ENCODE results near the gene OR6C70.

Gene OR6C70

DNA sequence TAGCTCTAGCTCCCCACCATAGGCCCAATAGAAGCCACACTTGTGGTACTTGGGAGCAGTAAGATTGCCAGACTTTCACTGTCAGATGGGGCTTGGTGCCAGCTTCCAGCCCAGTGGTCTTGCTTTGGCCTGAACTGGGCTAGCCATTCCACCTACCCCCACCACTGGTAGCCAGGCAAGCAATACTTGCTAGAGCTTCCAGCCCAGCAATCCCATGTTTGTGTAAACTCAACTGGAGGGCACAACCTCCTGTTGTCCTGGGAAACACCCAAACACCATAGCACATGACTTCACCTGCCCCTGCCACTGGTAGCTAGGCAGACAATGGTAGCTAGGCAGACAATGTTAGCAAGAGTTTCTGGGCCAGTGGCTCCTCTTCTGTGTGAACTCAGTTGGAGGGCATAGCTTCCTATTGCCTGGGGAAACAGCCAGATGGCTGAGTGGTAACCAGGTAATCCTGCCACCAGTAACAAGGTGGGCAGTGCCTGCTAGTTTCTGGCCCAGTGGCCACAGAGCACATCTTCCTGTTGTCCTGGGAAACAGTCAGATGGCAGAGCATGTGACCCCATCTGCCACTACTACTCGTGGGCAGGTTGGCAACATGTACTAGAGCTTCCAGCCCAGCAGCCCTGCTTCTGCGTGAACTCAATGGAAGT is 49.5 kb downstream of the OR6C70 start:
- no peak for DNase-seq (ENCODE audit: low read depth, low spot score)
- ChIA-PET POLR2A (no interaction called here), CTCF (no interaction called here)
- TF ChIP-seq, protein P1, sequence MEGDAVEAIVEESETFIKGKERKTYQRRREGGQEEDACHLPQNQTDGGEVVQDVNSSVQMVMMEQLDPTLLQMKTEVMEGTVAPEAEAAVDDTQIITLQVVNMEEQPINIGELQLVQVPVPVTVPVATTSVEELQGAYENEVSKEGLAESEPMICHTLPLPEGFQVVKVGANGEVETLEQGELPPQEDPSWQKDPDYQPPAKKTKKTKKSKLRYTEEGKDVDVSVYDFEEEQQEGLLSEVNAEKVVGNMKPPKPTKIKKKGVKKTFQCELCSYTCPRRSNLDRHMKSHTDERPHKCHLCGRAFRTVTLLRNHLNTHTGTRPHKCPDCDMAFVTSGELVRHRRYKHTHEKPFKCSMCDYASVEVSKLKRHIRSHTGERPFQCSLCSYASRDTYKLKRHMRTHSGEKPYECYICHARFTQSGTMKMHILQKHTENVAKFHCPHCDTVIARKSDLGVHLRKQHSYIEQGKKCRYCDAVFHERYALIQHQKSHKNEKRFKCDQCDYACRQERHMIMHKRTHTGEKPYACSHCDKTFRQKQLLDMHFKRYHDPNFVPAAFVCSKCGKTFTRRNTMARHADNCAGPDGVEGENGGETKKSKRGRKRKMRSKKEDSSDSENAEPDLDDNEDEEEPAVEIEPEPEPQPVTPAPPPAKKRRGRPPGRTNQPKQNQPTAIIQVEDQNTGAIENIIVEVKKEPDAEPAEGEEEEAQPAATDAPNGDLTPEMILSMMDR (IDR thresholded peaks at IDR 0.05; ENCODE audit: insufficient read depth, low read length, missing control alignments) = no peak
- H3K4me3 ChIP-seq (ENCODE audit: low read depth, low read length) = no peak overlapping the region
